ENCODE data around the gene CYP46A1.
"Not testable (repeated sequence)": the region's sequence is repeated elsewhere in the genome, so short reads cannot be mapped to it uniquely, and the experiment has no call there.

Gene CYP46A1

GRCh38 chr14:99749763-99750715, 65.9 kb downstream of the CYP46A1 start:
- no peak for DNase-seq

GRCh38 chr14:99750746-99751450, 66.8 kb downstream of the CYP46A1 start:
- no peak for DNase-seq

- no peak for DNase-seq
Observed at GRCh38 chr14:99751539-99752485, 67.7 kb downstream of the CYP46A1 start.

- peak; percentile 60 for DNase-seq
Observed at GRCh38 chr14:99752486-99753121, 68.5 kb downstream of the CYP46A1 start.

- no peak for DNase-seq
Observed at GRCh38 chr14:99753225-99754140, 69.4 kb downstream of the CYP46A1 start.

GRCh38 chr14:99754141-99755067, 70.3 kb downstream of the CYP46A1 start:
- no peak for DNase-seq

GRCh38 chr14:99755068-99755405, 70.9 kb downstream of the CYP46A1 start:
- DNase-seq, result no peak

- DNase-seq, result no peak
Observed at GRCh38 chr14:99755629-99756603, 71.8 kb downstream of the CYP46A1 start.

GRCh38 chr14:99756796-99757195, 72.7 kb downstream of the CYP46A1 start:
- DNase-seq, result no peak

GRCh38 chr14:99757331-99758070, 73.4 kb downstream of the CYP46A1 start:
- DNase-seq, result no peak

- no peak for DNase-seq
Observed at GRCh38 chr14:99758121-99758821, 74.2 kb downstream of the CYP46A1 start.

GRCh38 chr14:99758872-99759545, 74.9 kb downstream of the CYP46A1 start:
- DNase-seq, result no peak

- no peak for DNase-seq
Observed at GRCh38 chr14:99759546-99759925, 75.4 kb downstream of the CYP46A1 start.

- no peak for DNase-seq
Observed at GRCh38 chr14:99760817-99761216, 76.7 kb downstream of the CYP46A1 start.

GRCh38 chr14:99762911-99763310, 78.8 kb downstream of the CYP46A1 start:
- DNase-seq, result not testable (repeated sequence)

GRCh38 chr14:99763527-99764221, 79.6 kb downstream of the CYP46A1 start:
- no peak for DNase-seq
